ENCODE data around the gene SLC39A7.

SLC39A7 gene

GRCh38 chr6:33243476-33243875 lies 42.8 kb downstream of the SLC39A7 start:
- no peak for DNase-seq

- peak; percentile 93 for DNase-seq
Measured at GRCh38 chr6:33247977-33248642, 47.4 kb downstream of the SLC39A7 start.

GRCh38 chr6:33248643-33248931 lies 47.9 kb downstream of the SLC39A7 start:
- DNase-seq: no peak

- peak; percentile 94 for DNase-seq
Measured at GRCh38 chr6:33248932-33249731, 48.5 kb downstream of the SLC39A7 start.

GRCh38 chr6:33249732-33250630 lies 49.3 kb downstream of the SLC39A7 start:
- no peak for DNase-seq

GRCh38 chr6:33250731-33251130 lies 50.1 kb downstream of the SLC39A7 start:
- DNase-seq: no peak

GRCh38 chr6:33251395-33252012 lies 50.8 kb downstream of the SLC39A7 start:
- DNase-seq: no peak

GRCh38 chr6:33252759-33253158 lies 52.1 kb downstream of the SLC39A7 start:
- DNase-seq: no peak
